DOHH2 (cell line): ENCODE measurements around the gene KCNK1.

Experiments
- EZH2phosphoT487 ChIP-seq: fragments of 200-600 bp; sonication (generic); IDR thresholded peaks from 2 replicates; pipeline ENCODE4 v1.6.1; 2017; ENCODE audit warnings: borderline replicate concordance, mild to moderate bottlenecking, antibody characterized with exemption, low read length, moderate library complexity, mixed read lengths
- TF ChIP-seq, protein P1 (sequence below): fragments of 200-600 bp; sonication (generic); IDR thresholded peaks from one replicate; pipeline ENCODE4 v1.5.1; 2014; ENCODE audit warnings: antibody characterized with exemption, mild to moderate bottlenecking, low read depth, low read length; ENCODE audit not compliant: poor library complexity, severe bottlenecking

DNA sequence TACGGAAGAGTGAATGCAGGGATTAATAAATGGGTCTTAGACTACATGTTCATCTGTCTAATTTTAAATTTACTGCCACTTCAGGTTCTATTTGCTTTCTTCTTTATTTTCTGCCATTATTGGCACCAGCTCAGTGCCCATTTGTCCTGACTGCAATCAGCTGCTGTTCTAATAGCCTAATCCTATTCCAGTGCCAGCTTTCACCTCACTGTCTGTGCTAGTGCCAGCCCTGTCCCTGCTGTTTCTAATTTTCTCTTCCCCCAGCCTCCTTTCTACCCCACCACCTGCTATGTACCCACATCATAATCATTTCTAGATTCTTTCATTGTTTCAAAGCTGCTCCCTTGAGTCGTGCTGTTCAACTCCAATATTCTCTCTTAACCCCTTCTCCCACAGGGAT lies 86.4 kb downstream of the KCNK1 start:
- TF ChIP-seq, protein P1, sequence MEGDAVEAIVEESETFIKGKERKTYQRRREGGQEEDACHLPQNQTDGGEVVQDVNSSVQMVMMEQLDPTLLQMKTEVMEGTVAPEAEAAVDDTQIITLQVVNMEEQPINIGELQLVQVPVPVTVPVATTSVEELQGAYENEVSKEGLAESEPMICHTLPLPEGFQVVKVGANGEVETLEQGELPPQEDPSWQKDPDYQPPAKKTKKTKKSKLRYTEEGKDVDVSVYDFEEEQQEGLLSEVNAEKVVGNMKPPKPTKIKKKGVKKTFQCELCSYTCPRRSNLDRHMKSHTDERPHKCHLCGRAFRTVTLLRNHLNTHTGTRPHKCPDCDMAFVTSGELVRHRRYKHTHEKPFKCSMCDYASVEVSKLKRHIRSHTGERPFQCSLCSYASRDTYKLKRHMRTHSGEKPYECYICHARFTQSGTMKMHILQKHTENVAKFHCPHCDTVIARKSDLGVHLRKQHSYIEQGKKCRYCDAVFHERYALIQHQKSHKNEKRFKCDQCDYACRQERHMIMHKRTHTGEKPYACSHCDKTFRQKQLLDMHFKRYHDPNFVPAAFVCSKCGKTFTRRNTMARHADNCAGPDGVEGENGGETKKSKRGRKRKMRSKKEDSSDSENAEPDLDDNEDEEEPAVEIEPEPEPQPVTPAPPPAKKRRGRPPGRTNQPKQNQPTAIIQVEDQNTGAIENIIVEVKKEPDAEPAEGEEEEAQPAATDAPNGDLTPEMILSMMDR, result no peak
- no peak for TF ChIP-seq EZH2phosphoT487
